Prostate gland (tissue), 2 donors: ENCODE measurements around the gene NDRG3. TPM values are rescaled to one million over a fixed set of nuclear protein-coding genes. Genes with fewer than 3 reads are reported as not detected.

ENCODE experiments used
- DNase-seq: peaks from one replicate; pipeline ENCODE4 v3.0.0-alpha.2; 2019; ENCODE audit warnings: low spot score
- H3K27ac ChIP-seq, 2 donors: fragments of 200-600 bp; sonication (generic); 2 replicates each; pipeline ENCODE4 v1.5.1; 2017 to 2019
- H3K27me3 ChIP-seq: fragments of 200-600 bp; sonication (generic); replicated peaks from 2 replicates; pipeline ENCODE4 v1.5.1; 2019; ENCODE audit not compliant: insufficient read depth
- H3K36me3 ChIP-seq, 2 donors: fragments of 200-600 bp; sonication (generic); 1 replicate in 1 of 2; 2 replicates in 1 of 2; pipeline versions ENCODE4 v1.5.1 to v1.8.1; 2017 to 2019
- H3K4me1 ChIP-seq: fragments of 200-600 bp; sonication (generic); replicated peaks from 2 replicates; pipeline ENCODE4 v1.5.1; 2019
- H3K4me3 ChIP-seq, 2 donors: fragments of 200-600 bp; sonication (generic); 2 replicates each; pipeline ENCODE4 v1.5.1; 2017 to 2019
- H3K9me3 ChIP-seq: fragments of 200-600 bp; sonication (generic); 2 replicates; pipeline ENCODE4 v1.5.1; 2017
- CTCF ChIP-seq, 4 experiments: fragments of 200-600 bp in 2 of 4; fragments of 450-650 bp in 2 of 4; sonication (generic) in 2 of 4; IDR thresholded peaks; 1 replicate in 3 of 4; 2 replicates in 1 of 4; pipeline ENCODE4 v1.5.1; 2016 to 2019; ENCODE audit warnings: antibody characterized with exemption in 4 of 4, mild to moderate bottlenecking in 2 of 4, moderate library complexity in 2 of 4
- POLR2A ChIP-seq: fragments of 450-650 bp; IDR thresholded peaks from one replicate; pipeline ENCODE4 v1.6.1; 2016; ENCODE audit warnings: antibody characterized with exemption, mild to moderate bottlenecking
- POLR2AphosphoS5 ChIP-seq: sonication (generic); formaldehyde crosslinking; IDR thresholded peaks from one replicate; pipeline ENCODE4 v1.6.1; 2017; ENCODE audit warnings: antibody characterized with exemption
- WGBS: methylation state at CpG from one replicate; pipeline ENCODE4 v1.1.5; 2018; 5-methylcytosine and 5-hydroxymethylcytosine counted together
- intact Hi-C: fragments of 100-400 bp; cut with DNase I; formaldehyde crosslinking; loops from one replicate; pipeline ENCODE4 v1.14.2; 2022
- small RNA-seq, 2 donors: library from RNA; depleted of rRNA; stranded (forward); fragments of <200 nt; gene quantifications; one replicate each; pipeline ENCODE3, GENCODE V24; 2016
- total RNA-seq, 2 donors: library from RNA; depleted of rRNA; stranded (reverse); fragments of >200 nt; gene quantifications; one replicate each; pipeline ENCODE4 v1.1.0, GENCODE V29; 2016

Gene NDRG3
- total RNA-seq, 2 donors from 2014 or later, result 42.8 to 127 TPM

DNA sequence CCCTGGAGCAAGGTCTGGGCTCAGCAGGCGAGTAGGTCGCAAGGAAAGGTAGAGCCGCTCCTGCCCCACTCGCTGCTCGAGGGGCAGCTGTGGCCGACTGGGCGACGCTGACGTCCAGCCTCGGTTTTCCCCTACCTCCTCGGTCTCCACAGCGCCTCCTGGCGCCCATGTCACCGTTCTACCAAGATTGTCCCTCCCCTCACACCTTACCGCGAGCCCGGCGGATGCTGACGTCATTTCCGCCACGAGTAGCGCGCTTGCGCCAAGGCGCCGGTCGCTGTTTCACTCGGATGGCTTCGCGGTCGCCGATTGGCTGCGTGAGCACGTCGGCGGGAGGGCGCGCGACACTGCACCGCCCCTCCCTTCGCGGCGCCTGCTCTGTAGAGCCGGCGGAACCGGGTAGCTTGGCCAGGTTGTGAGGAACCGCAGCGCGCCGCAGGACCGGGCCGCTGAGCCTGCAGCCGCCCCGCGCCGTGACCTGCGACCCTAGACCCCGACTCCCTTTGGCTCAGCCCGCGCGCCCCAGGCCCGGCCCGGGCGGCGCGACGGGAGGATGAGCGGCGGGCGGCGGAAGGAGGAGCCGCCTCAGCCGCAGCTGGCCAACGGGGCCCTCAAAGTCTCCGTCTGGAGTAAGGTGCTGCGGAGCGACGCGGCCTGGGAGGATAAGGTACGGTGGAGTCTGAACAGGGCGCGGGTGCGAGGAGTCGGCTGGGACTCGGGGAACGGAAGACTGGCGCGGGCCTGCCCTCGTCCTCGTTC is 140.3 kb downstream of the NDRG3 start, which contains the start of gene RAB5IF:
TSS of gene RAB5IF (plus strand) at position 381 of the 759 bp plus-strand sequence. CDS start at position 554, 173 bp downstream.
- under 1% methylated on average over 74 of the region's 90 CpGs for WGBS
- intact Hi-C loops, result loop anchor here (2.0 to 10.0 kb wide), 3 partner anchors 33 to 141 kb away; partner anchors contain the start of genes NDRG3 and TGIF2
- peak within 1 kb of the TSS; percentile 95 to 96 for H3K4me3 ChIP-seq
- peaks cover 3 to 12% of the 10 kb centered on the region in 2 donors for H3K36me3 ChIP-seq
- DNase-seq, result peak; percentile 97
- no peaks in the 10 kb centered on the region for H3K9me3 ChIP-seq
- peak within 1 kb of the TSS; percentile 77 to 78 for H3K27ac ChIP-seq
- H3K27me3 ChIP-seq, result no peaks in the 10 kb centered on the region
- TF ChIP-seq POLR2A (peak; percentile 79), POLR2AphosphoS5 (peak; percentile 100), CTCF (IDR thresholded peaks at IDR 0.05) (peak; percentile 78 to 100 (median 97))
- H3K4me1 ChIP-seq, result peaks cover 6% of the 10 kb centered on the region

GRCh38 chr20:36604952-36605398 is 140.9 kb downstream of the NDRG3 start:
- H3K36me3 ChIP-seq, result peaks cover 3 to 8% of the 10 kb centered on the region in 2 donors
- peak overlapping the region; percentile 95 to 96 for H3K4me3 ChIP-seq
- H3K27ac ChIP-seq, result peak overlapping the region; percentile 77 to 78
- no peaks in the 10 kb centered on the region for H3K27me3 ChIP-seq
- WGBS, result 59% methylated on average over 15 of the region's 15 CpGs
- no peaks in the 10 kb centered on the region for H3K9me3 ChIP-seq
- TF ChIP-seq POLR2AphosphoS5 (no peak), CTCF (IDR thresholded peaks at IDR 0.05) (no peak), POLR2A (no peak)
- peak; percentile 7 for DNase-seq
- intact Hi-C loops, result loop anchor here (5.0 to 10.0 kb wide), 2 partner anchors 33 to 140 kb away; partner anchors contain the start of gene TGIF2
- H3K4me1 ChIP-seq, result peaks cover 6% of the 10 kb centered on the region

Small RNA genes lying within 50 kb of the gene (small RNA-seq; reads per million reads assigned to genes)
- 0 reads per million in 2 donors for gene RF00019

Other genes with a start within 250 kb of the NDRG3 start
- gene MYL9, start 204.6 kb downstream of the NDRG3 start, total RNA-seq, result 100 to 1,000 TPM; 335 to 560 TPM
- gene TGIF2, start 172.5 kb downstream of the NDRG3 start, total RNA-seq, result 10 to 100 TPM; 16.7 to 34.8 TPM
- gene RAB5IF, start 140.3 kb downstream of the NDRG3 start, total RNA-seq, result 10 to 100 TPM; 72.8 to 92.3 TPM
- gene SLA2, start 99.9 kb downstream of the NDRG3 start, total RNA-seq, result under 1 TPM; 0.28 to 0.73 TPM
- 10 to 100 TPM; 13.0 to 17.1 TPM for gene DSN1, start 27.7 kb upstream of the NDRG3 start, total RNA-seq
- gene TLDC2, start 130.0 kb upstream of the NDRG3 start, total RNA-seq, result 1 to 10 TPM in 1 of 2 donors, under 1 TPM in 1; 0.14 to 1.3 TPM
- 10 to 100 TPM; 24.9 to 72.2 TPM for gene SAMHD1, start 205.6 kb upstream of the NDRG3 start, total RNA-seq